Neural cell (in vitro differentiated cells): ENCODE data around the gene CXCL17. TPM values are rescaled to one million over a fixed set of nuclear protein-coding genes. Genes with fewer than 3 reads are reported as not detected.
A peak's percentile ranks its signal among the peaks of the same experiment; 100 is the strongest.

Experiments used
- H2AFZ ChIP-seq: fragments of 200-600, 300-800 bp; sonication (generic), shearing (Covaris generic); 2 replicates; pipeline ENCODE4 v1.6.0; 2014; ENCODE audit warnings: low read depth, mild to moderate bottlenecking, antibody characterized with exemption, low read length, moderate library complexity
- H3F3A ChIP-seq: fragments of 200-600 bp; shearing (Covaris generic); 2 replicates; pipeline ENCODE4 v1.6.1; 2016; ENCODE audit warnings: mild to moderate bottlenecking, moderate library complexity, mixed read lengths, antibody characterized with exemption, low read length; ENCODE audit not compliant: insufficient read depth, poor library complexity, severe bottlenecking
- H3K27ac ChIP-seq: fragments of 200-600, 300-800 bp; sonication (generic), shearing (Covaris generic); 2 replicates; pipeline ENCODE4 v1.5.1; 2014; ENCODE audit warnings: mild to moderate bottlenecking, low read length, moderate library complexity
- H3K27me3 ChIP-seq: fragments of 300-800, 200-600 bp; sonication (generic), shearing (Covaris generic); 2 replicates; pipeline ENCODE4 v1.6.0; 2014; ENCODE audit warnings: mild to moderate bottlenecking, low read depth, low read length, moderate library complexity; ENCODE audit not compliant: insufficient read depth
- H3K36me3 ChIP-seq: fragments of 300-800, 200-600 bp; sonication (generic), shearing (Covaris generic); 2 replicates; pipeline ENCODE4 v1.5.1; 2014; ENCODE audit warnings: mild to moderate bottlenecking, antibody characterized with exemption, low read length, moderate library complexity; ENCODE audit not compliant: insufficient read depth
- H3K4me2 ChIP-seq: fragments of 300-800, 200-600 bp; sonication (generic), shearing (Covaris generic); 2 replicates; pipeline ENCODE4 v1.6.0; 2014; ENCODE audit warnings: mild to moderate bottlenecking, low read length
- H3K4me3 ChIP-seq: fragments of 300-800, 200-600 bp; sonication (generic), shearing (Covaris generic); 2 replicates; pipeline ENCODE4 v1.5.1; 2014; ENCODE audit warnings: mild to moderate bottlenecking, low read length, moderate library complexity
- H3K79me2 ChIP-seq: fragments of 200-600 bp; shearing (Covaris generic); replicated peaks from 2 replicates; pipeline ENCODE4 v1.6.0; 2014; ENCODE audit warnings: mild to moderate bottlenecking, low read length, moderate library complexity; ENCODE audit not compliant: insufficient read depth
- H3K9ac ChIP-seq: fragments of 300-800, 200-600 bp; sonication (generic), shearing (Covaris generic); 2 replicates; pipeline ENCODE4 v1.6.1; 2016; ENCODE audit warnings: mild to moderate bottlenecking, low read length, mixed read lengths
- H3K9me2 ChIP-seq: fragments of 200-600 bp; shearing (Covaris generic); 2 replicates; pipeline ENCODE4 v1.6.1; 2016; ENCODE audit warnings: mild to moderate bottlenecking, low read length, mixed read lengths; ENCODE audit not compliant: insufficient read depth
- H3K9me3 ChIP-seq: fragments of 200-600, 300-800 bp; sonication (generic), shearing (Covaris generic); 2 replicates; pipeline ENCODE4 v1.6.1; 2016; ENCODE audit warnings: mild to moderate bottlenecking, mixed run types, low read length, moderate library complexity, mixed read lengths
- H4K20me1 ChIP-seq: fragments of 200-600 bp; shearing (Covaris generic); 2 replicates; pipeline ENCODE4 v1.6.1; 2016; ENCODE audit warnings: mild to moderate bottlenecking, mixed run types; ENCODE audit not compliant: insufficient read depth
- CTCF ChIP-seq: fragments of 450-650 bp; IDR thresholded peaks from 2 replicates; pipeline ENCODE4 v1.5.1; 2014; ENCODE audit warnings: antibody characterized with exemption, mild to moderate bottlenecking, moderate library complexity; ENCODE audit not compliant: poor library complexity, severe bottlenecking
- EP300 ChIP-seq: fragments of 450-650 bp; conservative IDR thresholded peaks from 2 replicates; pipeline ENCODE4 v1.6.1; 2014; ENCODE audit warnings: antibody characterized with exemption, mild to moderate bottlenecking, moderate library complexity; ENCODE audit not compliant: poor library complexity, severe bottlenecking
- EZH2 ChIP-seq: fragments of 200-600, 300-800 bp; shearing (Covaris generic), sonication (generic); IDR thresholded peaks from 2 replicates; pipeline ENCODE4 v1.6.1; 2014; ENCODE audit warnings: antibody characterized with exemption, low read length, borderline replicate concordance, mild to moderate bottlenecking; ENCODE audit not compliant: insufficient read depth, poor library complexity, severe bottlenecking
- MXI1 ChIP-seq: fragments of 450-650 bp; conservative IDR thresholded peaks from 2 replicates; pipeline ENCODE4 v1.6.1; 2014; ENCODE audit warnings: antibody characterized with exemption, mild to moderate bottlenecking; ENCODE audit not compliant: poor library complexity, severe bottlenecking
- POLR2AphosphoS5 ChIP-seq: IDR thresholded peaks from 2 replicates; pipeline ENCODE4 v1.6.1; 2012
- RAD21 ChIP-seq: fragments of 450-650 bp; conservative IDR thresholded peaks from 2 replicates; pipeline ENCODE4 v1.6.1; 2014; ENCODE audit warnings: antibody characterized with exemption, mild to moderate bottlenecking, moderate library complexity
- SMC3 ChIP-seq: fragments of 450-650 bp; conservative IDR thresholded peaks from 2 replicates; pipeline ENCODE4 v1.6.1; 2014; ENCODE audit warnings: antibody characterized with exemption, mild to moderate bottlenecking, moderate library complexity; ENCODE audit not compliant: poor library complexity
- TAF1 ChIP-seq: IDR thresholded peaks from 2 replicates; pipeline ENCODE4 v1.6.1; 2012; ENCODE audit warnings: low read depth
- polyA plus RNA-seq: library from polyadenylated mRNA; depleted of rRNA; stranded (reverse); fragments of >200 nt; gene quantifications from 2 replicates; pipeline ENCODE4 v1.2.3, GENCODE V29; 2014
- TF ChIP-seq, protein P1 (sequence below): IDR thresholded peaks from 2 replicates; pipeline ENCODE4 v1.6.1; 2012; ENCODE audit warnings: borderline replicate concordance

The CXCL17 gene
- polyA plus RNA-seq, 1 donor from 2014 or later = not detected

DNA sequence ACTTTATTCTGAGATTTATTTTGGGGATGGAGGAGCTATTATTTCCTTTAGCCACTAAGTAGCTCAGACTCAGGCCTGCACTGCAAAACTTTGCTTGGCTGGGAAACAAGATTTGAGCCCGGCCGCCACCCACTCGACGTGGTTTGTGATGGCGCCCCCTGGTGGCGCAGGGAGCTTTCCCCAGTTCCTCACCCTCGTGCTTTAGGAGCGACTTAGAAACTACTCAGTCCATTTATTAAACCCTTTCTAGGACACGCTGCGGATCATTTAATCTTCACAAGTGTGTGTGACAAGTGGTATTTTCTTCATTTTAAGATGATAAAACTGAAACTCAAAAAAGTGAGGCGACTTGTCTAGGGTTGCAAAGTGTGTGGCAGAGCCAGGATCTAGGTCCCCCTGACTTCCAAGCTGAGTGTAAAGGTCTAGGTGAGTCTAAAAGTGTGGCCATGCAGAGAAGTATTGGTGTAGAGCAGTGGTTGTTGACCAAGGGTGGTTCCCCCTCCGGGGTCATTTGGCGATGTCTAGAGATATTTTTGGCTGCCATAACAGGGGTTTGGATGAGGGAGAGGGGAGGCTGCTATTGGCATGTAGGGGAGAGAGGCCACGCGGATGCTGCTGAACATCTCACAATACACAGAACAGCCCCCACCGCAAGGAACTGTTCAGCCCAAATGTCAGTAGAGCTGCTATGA lies 2.2 kb downstream of the CXCL17 start:
- H3K9me2 ChIP-seq = no peaks in the 10 kb centered on the region
- H3F3A ChIP-seq = no peaks in the 10 kb centered on the region
- no peaks in the 10 kb centered on the region for H3K36me3 ChIP-seq
- no peak overlapping the region for H2AFZ ChIP-seq
- TF ChIP-seq EZH2 (no peak), MXI1 (no peak), TAF1 (no peak), CTCF (peak; percentile 48)
- no peak overlapping the region for H3K27ac ChIP-seq
- H3K27me3 ChIP-seq = no peaks in the 10 kb centered on the region
- H4K20me1 ChIP-seq = no peaks in the 10 kb centered on the region
- no peaks in the 10 kb centered on the region for H3K9me3 ChIP-seq
- H3K9ac ChIP-seq = no peak overlapping the region
- no peak overlapping the region for H3K4me3 ChIP-seq
- H3K79me2 ChIP-seq = no peaks in the 10 kb centered on the region
- H3K4me2 ChIP-seq = no peak overlapping the region

DNA sequence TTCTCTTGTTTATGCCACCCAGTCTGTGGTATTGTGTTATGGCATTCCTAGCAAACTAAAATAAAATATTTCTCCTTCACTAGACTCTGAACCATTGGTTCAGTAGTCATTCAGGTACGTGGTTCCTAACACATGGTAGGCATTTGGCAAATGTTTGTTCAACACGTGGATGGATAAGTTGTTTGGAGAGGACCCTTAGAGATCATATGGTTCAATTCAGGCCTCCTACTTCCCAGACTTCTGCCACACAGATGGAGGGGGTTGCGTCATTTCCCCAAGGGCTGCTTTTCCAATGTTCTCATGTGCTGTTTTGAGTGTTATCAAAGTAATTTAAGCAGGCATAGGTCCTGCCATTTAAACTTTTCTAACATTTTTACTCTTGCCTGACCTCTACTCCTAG lies 6.7 kb downstream of the CXCL17 start:
- Histone ChIP-seq H2AFZ (no peak overlapping the region), H3K36me3 (no peaks in the 10 kb centered on the region), H3K9ac (no peak overlapping the region), H3K27me3 (no peaks in the 10 kb centered on the region), H3K4me2 (no peak overlapping the region), H3F3A (no peaks in the 10 kb centered on the region), H3K9me3 (no peaks in the 10 kb centered on the region), H3K27ac (no peak overlapping the region), H3K9me2 (no peaks in the 10 kb centered on the region), H3K79me2 (no peaks in the 10 kb centered on the region), H3K4me3 (no peak overlapping the region), H4K20me1 (no peaks in the 10 kb centered on the region)
- TF ChIP-seq MXI1 (no peak), CTCF (no peak), SMC3 (no peak), EZH2 (no peak), RAD21 (no peak), TAF1 (no peak), EP300 (no peak), POLR2AphosphoS5 (no peak)
- TF ChIP-seq, protein P1, sequence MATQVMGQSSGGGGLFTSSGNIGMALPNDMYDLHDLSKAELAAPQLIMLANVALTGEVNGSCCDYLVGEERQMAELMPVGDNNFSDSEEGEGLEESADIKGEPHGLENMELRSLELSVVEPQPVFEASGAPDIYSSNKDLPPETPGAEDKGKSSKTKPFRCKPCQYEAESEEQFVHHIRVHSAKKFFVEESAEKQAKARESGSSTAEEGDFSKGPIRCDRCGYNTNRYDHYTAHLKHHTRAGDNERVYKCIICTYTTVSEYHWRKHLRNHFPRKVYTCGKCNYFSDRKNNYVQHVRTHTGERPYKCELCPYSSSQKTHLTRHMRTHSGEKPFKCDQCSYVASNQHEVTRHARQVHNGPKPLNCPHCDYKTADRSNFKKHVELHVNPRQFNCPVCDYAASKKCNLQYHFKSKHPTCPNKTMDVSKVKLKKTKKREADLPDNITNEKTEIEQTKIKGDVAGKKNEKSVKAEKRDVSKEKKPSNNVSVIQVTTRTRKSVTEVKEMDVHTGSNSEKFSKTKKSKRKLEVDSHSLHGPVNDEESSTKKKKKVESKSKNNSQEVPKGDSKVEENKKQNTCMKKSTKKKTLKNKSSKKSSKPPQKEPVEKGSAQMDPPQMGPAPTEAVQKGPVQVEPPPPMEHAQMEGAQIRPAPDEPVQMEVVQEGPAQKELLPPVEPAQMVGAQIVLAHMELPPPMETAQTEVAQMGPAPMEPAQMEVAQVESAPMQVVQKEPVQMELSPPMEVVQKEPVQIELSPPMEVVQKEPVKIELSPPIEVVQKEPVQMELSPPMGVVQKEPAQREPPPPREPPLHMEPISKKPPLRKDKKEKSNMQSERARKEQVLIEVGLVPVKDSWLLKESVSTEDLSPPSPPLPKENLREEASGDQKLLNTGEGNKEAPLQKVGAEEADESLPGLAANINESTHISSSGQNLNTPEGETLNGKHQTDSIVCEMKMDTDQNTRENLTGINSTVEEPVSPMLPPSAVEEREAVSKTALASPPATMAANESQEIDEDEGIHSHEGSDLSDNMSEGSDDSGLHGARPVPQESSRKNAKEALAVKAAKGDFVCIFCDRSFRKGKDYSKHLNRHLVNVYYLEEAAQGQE = no peak
